Sigmoid colon (tissue), 7 donors: Measurements from ENCODE around the gene POC5. TPM values are rescaled to one million over a fixed set of nuclear protein-coding genes. Genes with fewer than 3 reads are reported as not detected.

ENCODE experiments used
- DNase-seq: peaks from one replicate; pipeline ENCODE4 v3.0.0-alpha.2; 2019
- H3K27ac ChIP-seq, 4 donors: fragments of 200-600 bp; sonication (generic); one replicate each; pipeline ENCODE4 v1.5.1; 2016 to 2019; ENCODE audit warnings: mild to moderate bottlenecking in 1 of 4
- H3K27me3 ChIP-seq, 3 donors: fragments of 200-600 bp; sonication (generic); one replicate each; pipeline ENCODE4 v1.5.1; 2019; ENCODE audit warnings: mild to moderate bottlenecking in 1 of 3
- H3K36me3 ChIP-seq, 4 donors: fragments of 200-600 bp; sonication (generic); one replicate each; pipeline ENCODE4 v1.5.1; 2016 to 2019
- H3K4me1 ChIP-seq, 4 donors: fragments of 200-600 bp; sonication (generic); one replicate each; pipeline ENCODE4 v1.5.1; 2017 to 2019
- H3K4me3 ChIP-seq, 4 donors: fragments of 200-600 bp; sonication (generic); one replicate each; pipeline ENCODE4 v1.5.1; 2017 to 2019; ENCODE audit warnings: mild to moderate bottlenecking in 2 of 4, moderate library complexity in 1 of 4
- H3K9me3 ChIP-seq, 4 donors: fragments of 200-600 bp in 3 of 4; sonication (generic) in 3 of 4; one replicate each; pipeline versions ENCODE4 v1.5.1 to v1.6.1; 2013 to 2019
- EP300 ChIP-seq, 4 donors: sonication (generic); formaldehyde crosslinking; IDR thresholded peaks; one replicate each; pipeline ENCODE4 v1.6.1; 2017; ENCODE audit warnings: antibody characterized with exemption in 4 of 4
- POLR2A ChIP-seq, 2 donors: fragments of 450-650 bp; IDR thresholded peaks; one replicate each; pipeline ENCODE4 v1.6.1; 2016; ENCODE audit warnings: antibody characterized with exemption in 2 of 2, mild to moderate bottlenecking in 2 of 2, moderate library complexity in 2 of 2
- POLR2AphosphoS5 ChIP-seq, 4 donors: sonication (generic); formaldehyde crosslinking; IDR thresholded peaks; one replicate each; pipeline ENCODE4 v1.6.1; 2017; ENCODE audit warnings: antibody characterized with exemption in 4 of 4
- WGBS, 2 donors: extraction: QIAGEN DNeasy Blood & Tissue Kit; methylation state at CpG; one replicate each; pipeline ENCODE4 v1.1.7; 2013; 5-methylcytosine and 5-hydroxymethylcytosine counted together
- intact Hi-C: fragments of 100-400 bp; cut with DNase I; formaldehyde crosslinking; loops from one replicate; pipeline ENCODE4 v1.15.1; 2023
- polyA plus RNA-seq, 3 donors: library from polyadenylated mRNA; stranded (reverse); fragments of 200-250 nt; gene quantifications; one replicate each; pipeline ENCODE4 v1.2.3, GENCODE V29; 2013
- total RNA-seq, 4 donors: library from RNA; depleted of rRNA; stranded (reverse); fragments of >200 nt; gene quantifications; one replicate each; pipeline ENCODE4 v1.1.0, GENCODE V29; 2016
- TF ChIP-seq, protein P1 (sequence below), 4 experiments: fragments of 450-650 bp in 3 of 4; fragments of 200-600 bp in 1 of 4; IDR thresholded peaks; one replicate each; pipeline ENCODE4 v1.5.1; 2016 to 2019; ENCODE audit warnings: antibody characterized with exemption in 4 of 4, mild to moderate bottlenecking in 3 of 4, moderate library complexity in 2 of 4
- donor health status: healthy with polysubstance abuse.
- donor health status: Bipolar disorder and iron deficiency.
- donor health status: healthy.

Gene POC5
- total and polyA plus RNA-seq, 7 donors: 4.4 to 16.6 (median 8.2) TPM

DNA sequence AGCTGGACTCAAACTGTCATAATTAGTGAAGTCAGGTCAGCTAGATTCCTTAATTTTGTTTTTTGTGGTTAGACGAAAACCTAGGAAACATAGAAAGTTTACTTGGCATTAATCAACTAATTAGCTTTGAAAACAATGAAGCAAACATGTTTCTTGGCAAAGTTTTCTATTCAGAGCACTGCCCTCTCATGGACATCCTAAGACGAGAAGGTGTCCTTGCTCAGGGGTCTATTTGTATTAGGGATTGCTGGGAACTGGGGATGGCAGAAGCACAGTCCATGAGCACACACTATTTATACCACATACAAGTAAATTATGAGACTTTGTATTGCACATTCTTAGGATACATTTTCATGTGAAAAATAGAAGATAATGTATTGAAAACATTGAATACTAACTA, 49.7 kb downstream of the POC5 start:
- Histone ChIP-seq H3K4me1 (peaks cover 0 to 12% (median 0%) of the 10 kb centered on the region in 4 donors), H3K27ac (no peak overlapping the region), H3K27me3 (no peaks in the 10 kb centered on the region), H3K4me3 (no peak overlapping the region), H3K36me3 (peaks cover 0 to 2% (median 0%) of the 10 kb centered on the region in 4 donors), H3K9me3 (no peaks in the 10 kb centered on the region)
- 74 to 80% methylated on average over 2 of the region's 2 CpGs for WGBS, 2 donors
- intact Hi-C loops: no loop called here
- TF ChIP-seq EP300 (IDR thresholded peaks at IDR 0.05): no peak
- TF ChIP-seq, protein P1, sequence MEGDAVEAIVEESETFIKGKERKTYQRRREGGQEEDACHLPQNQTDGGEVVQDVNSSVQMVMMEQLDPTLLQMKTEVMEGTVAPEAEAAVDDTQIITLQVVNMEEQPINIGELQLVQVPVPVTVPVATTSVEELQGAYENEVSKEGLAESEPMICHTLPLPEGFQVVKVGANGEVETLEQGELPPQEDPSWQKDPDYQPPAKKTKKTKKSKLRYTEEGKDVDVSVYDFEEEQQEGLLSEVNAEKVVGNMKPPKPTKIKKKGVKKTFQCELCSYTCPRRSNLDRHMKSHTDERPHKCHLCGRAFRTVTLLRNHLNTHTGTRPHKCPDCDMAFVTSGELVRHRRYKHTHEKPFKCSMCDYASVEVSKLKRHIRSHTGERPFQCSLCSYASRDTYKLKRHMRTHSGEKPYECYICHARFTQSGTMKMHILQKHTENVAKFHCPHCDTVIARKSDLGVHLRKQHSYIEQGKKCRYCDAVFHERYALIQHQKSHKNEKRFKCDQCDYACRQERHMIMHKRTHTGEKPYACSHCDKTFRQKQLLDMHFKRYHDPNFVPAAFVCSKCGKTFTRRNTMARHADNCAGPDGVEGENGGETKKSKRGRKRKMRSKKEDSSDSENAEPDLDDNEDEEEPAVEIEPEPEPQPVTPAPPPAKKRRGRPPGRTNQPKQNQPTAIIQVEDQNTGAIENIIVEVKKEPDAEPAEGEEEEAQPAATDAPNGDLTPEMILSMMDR (IDR thresholded peaks at IDR 0.05): no peak
- TF ChIP-seq POLR2AphosphoS5 (IDR thresholded peaks at IDR 0.05): no peak
- TF ChIP-seq POLR2A (IDR thresholded peaks at IDR 0.05): no peak
- DNase-seq: no peak

DNA sequence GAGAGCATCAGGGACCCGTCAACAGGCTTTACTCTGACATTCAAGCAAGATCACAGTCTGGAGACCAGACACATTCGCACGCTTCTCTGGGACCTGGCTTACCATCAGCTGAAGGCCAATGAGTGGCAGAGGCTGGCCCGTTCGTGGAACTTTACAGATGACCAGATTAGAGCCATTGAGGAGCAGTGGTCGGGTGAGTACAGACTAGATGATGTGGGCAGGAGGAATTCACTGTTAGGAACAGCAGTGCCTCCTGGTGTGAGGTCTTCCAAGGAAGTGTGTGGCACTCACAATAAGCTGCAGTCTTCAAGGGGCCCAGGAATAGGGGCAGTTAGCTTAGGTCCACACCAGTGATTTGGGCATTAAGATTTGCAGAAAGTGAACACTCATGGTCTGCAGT, 50.4 kb downstream of the POC5 start:
- Histone ChIP-seq H3K4me3 (no peak overlapping the region), H3K4me1 (peaks cover 0 to 12% (median 0%) of the 10 kb centered on the region in 4 donors), H3K27ac (no peak overlapping the region), H3K9me3 (no peaks in the 10 kb centered on the region), H3K27me3 (no peaks in the 10 kb centered on the region), H3K36me3 (no peaks in the 10 kb centered on the region)
- no peak for TF ChIP-seq POLR2A (IDR thresholded peaks at IDR 0.05)
- intact Hi-C loops: no loop called here
- 93 to 94% methylated on average over 6 of the region's 6 CpGs for WGBS, 2 donors
- no peak for DNase-seq

DNA sequence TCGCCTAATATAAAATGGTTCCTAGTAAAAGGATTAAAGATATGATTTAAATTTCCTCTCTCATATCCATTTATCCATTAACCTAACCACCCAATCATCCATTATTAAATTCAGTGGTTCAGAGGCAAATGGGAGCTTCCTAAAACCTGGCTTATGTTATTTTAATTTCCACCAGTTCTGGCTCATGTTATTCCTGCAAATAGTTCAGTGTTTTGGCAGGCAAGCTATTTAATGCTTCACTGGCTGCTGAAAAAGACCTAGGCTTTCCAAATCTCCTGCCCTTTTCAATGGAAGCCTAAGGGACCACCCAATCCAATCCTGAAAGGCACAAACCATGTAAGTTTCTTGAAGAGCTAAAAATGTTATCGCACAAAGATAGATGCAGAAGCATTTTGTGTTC, 52.3 kb downstream of the POC5 start:
- Histone ChIP-seq H3K4me1 (peaks cover 0 to 12% (median 0%) of the 10 kb centered on the region in 4 donors), H3K36me3 (no peaks in the 10 kb centered on the region), H3K27ac (no peak overlapping the region), H3K4me3 (no peak overlapping the region), H3K9me3 (no peaks in the 10 kb centered on the region), H3K27me3 (no peaks in the 10 kb centered on the region)
- 93 to 96% methylated on average over 2 of the region's 2 CpGs for WGBS, 2 donors
- intact Hi-C loops: no loop called here
- no peak for DNase-seq
- TF ChIP-seq POLR2A (IDR thresholded peaks at IDR 0.05): no peak
- TF ChIP-seq, protein P1 (IDR thresholded peaks at IDR 0.05): no peak

DNA sequence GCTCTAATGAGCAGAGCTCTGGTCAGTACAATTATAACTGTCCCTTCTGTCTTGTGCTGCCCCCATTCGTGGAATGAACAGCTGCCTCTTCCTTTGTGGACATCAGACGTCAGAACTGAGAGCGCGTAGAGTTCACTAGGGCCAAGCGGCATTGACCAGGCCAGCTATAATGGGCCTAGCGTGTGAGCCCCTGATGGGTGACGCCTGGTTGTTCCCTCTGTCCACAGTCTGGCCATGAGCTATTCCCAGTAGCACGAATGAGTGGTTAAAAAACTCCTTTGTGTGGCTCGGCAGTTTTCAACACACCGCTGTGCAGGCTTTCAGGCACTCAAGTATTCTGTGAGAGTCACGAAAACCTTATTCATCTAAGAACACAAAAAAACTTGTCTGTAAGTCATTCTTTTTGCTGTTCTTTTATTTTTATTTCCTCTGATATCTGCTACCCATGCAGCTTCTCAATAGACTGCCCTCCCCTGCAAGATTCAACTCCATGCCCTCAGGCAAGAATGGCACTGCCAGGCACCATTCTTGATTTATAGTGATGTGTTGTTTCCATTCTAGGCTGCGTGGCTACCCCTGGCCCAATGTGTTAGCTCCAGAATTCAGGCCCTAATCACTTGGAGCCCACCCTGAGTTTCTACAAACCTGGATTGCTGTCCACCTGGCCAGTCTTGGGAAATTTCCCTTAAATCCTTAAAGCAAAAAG, 53.5 kb downstream of the POC5 start:
- intact Hi-C loops: no loop called here
- no peak overlapping the region for H3K4me3 ChIP-seq
- H3K27me3 ChIP-seq: no peaks in the 10 kb centered on the region
- H3K27ac ChIP-seq: no peak overlapping the region
- TF ChIP-seq POLR2A (IDR thresholded peaks at IDR 0.05) (no peak), POLR2AphosphoS5 (IDR thresholded peaks at IDR 0.05) (no peak), EP300 (IDR thresholded peaks at IDR 0.05) (no peak)
- TF ChIP-seq, protein P1 (IDR thresholded peaks at IDR 0.05): no peak
- no peaks in the 10 kb centered on the region for H3K9me3 ChIP-seq
- peaks cover 0 to 6% (median 0%) of the 10 kb centered on the region in 4 donors for H3K4me1 ChIP-seq
- no peak for DNase-seq
- 86 to 87% methylated on average over 12 of the region's 12 CpGs for WGBS, 2 donors
- no peaks in the 10 kb centered on the region for H3K36me3 ChIP-seq

DNA sequence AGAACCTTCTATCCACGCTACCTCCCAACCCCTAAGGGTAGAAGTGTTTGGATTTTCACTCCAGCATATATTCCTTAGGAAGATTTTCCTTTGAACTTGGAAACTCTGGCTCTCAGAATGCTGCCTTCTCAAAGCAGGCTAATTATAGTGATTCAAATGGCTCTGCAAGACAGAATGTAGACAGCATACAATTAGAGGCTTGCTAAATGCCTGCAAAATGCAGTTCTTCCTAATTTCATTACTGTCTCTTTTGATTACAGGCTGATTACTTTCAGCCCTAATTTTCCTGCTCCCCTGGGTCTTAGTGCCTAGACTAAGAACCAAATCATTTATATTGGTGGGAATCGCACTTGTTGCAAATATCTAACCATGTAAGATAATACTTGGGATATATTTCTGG, 55.2 kb downstream of the POC5 start:
- Histone ChIP-seq H3K36me3 (no peaks in the 10 kb centered on the region), H3K27me3 (no peaks in the 10 kb centered on the region), H3K27ac (no peak overlapping the region), H3K9me3 (no peaks in the 10 kb centered on the region), H3K4me3 (no peak overlapping the region), H3K4me1 (peaks cover 0 to under 1% (median 0%) of the 10 kb centered on the region in 4 donors)
- intact Hi-C loops: no loop called here
- no peak for DNase-seq
- TF ChIP-seq POLR2AphosphoS5 (IDR thresholded peaks at IDR 0.05): no peak
- TF ChIP-seq POLR2A (IDR thresholded peaks at IDR 0.05): no peak
- TF ChIP-seq, protein P1 (IDR thresholded peaks at IDR 0.05): no peak
- no peak for TF ChIP-seq EP300 (IDR thresholded peaks at IDR 0.05)
- 92 to 93% methylated on average over 2 of the region's 2 CpGs for WGBS, 2 donors
